ENCODE data around the gene ELAVL2. TPM values are rescaled to one million over a fixed set of nuclear protein-coding genes. Genes with fewer than 3 reads are reported as not detected.

Gene ELAVL2
- polyA plus RNA-seq, 6 donors from 2014 or later, result not detected

DNA sequence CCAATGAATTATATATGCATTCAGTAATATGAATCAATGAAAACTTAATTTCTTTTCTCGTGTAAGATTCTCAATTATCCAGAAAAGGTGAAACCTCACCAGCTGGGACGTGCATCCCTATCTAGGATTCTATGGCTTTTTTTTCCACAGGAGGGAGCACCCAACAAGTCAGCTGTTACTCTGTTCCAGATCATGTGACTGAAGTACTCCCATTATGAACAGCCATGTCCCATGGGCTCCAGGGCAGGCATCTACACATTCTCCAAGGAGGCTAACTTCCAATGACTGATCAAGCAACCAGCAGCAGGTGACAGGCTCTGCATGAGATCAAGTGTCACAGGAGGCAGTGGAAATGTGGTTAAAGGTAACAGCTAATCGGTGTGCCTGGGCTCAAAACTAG is 118.8 kb downstream of the ELAVL2 start:
- Mint-ChIP-seq H3K4me3 (no peak overlapping the region), H3K27me3 (no peaks in the 10 kb centered on the region), H3K36me3 (no peaks in the 10 kb centered on the region), H3K27ac (no peak overlapping the region), H3K9me3 (peaks cover 0 to 5% (median 0%) of the 10 kb centered on the region in 7 donors), H3K4me1 (no peaks in the 10 kb centered on the region)
- no peak for ATAC-seq (ENCODE audit: low read depth in 2 of 2)
- DNase-seq, result no peak

DNA sequence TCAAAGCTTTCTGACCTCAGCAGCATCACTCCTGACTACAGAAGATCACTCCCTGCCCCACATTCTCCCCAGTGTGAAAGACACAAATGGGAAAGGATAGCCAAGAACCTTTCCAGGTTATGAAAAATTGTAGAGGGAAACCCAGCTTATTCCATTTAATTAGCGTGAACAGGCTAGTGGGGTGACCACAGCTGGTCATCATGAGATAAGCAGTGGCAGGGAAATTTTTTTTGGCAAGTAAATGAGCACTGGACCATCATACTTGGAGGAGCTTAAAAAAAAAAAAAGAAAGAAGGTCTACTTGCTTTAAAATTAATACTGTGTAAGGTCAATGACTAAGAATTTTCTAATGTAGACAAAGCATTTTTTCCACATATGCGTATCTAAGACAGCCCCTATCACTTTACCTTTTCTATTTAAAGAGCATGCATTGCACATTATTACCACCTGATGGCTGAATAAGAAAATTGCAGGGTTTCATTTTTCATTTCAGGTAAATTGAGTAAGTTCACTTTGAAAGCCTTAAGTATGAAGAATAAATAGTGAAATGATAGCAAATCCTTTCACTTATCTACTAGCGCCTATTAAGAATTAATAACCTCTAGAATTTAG is 123.6 kb downstream of the ELAVL2 start:
- H3K4me3 Mint-ChIP-seq, result no peak overlapping the region
- no peaks in the 10 kb centered on the region for H3K4me1 Mint-ChIP-seq
- ATAC-seq (ENCODE audit: low read depth in 2 of 2), result no peak
- no peak for DNase-seq
- peak overlapping the region in 1 of 6 donors; percentile 56 for H3K27ac Mint-ChIP-seq
- no peaks in the 10 kb centered on the region for H3K27me3 Mint-ChIP-seq
- no peaks in the 10 kb centered on the region for H3K36me3 Mint-ChIP-seq
- peaks cover 0 to 3% (median 0%) of the 10 kb centered on the region in 7 donors for H3K9me3 Mint-ChIP-seq

DNA sequence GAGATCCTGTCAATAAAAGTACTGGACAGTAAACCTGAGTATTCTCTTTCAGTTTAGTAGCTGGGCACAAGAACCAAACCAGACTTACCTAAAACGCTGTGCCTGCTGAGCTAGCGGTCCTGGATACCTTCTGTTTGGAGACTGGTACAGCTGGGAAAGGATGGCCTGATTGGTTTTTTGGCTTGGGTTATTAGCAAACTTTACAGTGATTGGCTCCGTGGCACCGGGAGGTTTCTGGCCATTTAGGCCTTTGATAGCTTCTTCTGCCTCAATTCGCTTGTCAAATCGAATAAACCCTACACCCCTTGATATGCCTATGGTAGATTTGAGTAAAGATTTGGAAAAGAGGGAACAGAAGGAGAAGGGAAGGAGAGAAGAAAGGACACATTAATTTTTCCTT is 124.7 kb downstream of the ELAVL2 start:
- Mint-ChIP-seq H3K4me1 (no peaks in the 10 kb centered on the region), H3K4me3 (no peak overlapping the region), H3K36me3 (no peaks in the 10 kb centered on the region), H3K9me3 (peaks cover 0 to 3% (median 0%) of the 10 kb centered on the region in 7 donors), H3K27me3 (no peaks in the 10 kb centered on the region), H3K27ac (no peak overlapping the region)
- DNase-seq (no peak), ATAC-seq (ENCODE audit: low read depth in 2 of 2) (no peak)

DNA sequence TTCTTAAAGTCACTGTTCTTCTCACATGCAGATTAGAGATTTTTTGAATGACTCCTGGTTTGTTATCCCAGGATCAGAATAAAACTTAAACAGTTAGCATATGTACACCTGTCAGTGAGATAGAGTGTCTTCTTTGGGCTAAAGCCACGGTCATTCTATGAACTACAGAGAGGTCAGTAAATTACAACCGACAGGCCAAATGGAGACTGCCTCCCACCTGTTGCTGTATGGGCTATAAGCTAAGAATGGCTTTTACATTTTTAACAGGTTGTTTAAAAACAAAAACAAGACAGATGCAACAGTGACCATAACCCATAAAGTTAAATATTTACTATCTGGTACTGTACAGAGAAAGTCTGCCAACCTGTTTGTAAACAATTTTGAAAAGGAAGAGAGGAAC is 125.7 kb downstream of the ELAVL2 start:
- no peak overlapping the region for H3K27ac Mint-ChIP-seq
- H3K4me3 Mint-ChIP-seq, result no peak overlapping the region
- no peaks in the 10 kb centered on the region for H3K36me3 Mint-ChIP-seq
- H3K9me3 Mint-ChIP-seq, result peaks cover 0 to 5% (median 3%) of the 10 kb centered on the region in 7 donors
- H3K4me1 Mint-ChIP-seq, result no peaks in the 10 kb centered on the region
- no peaks in the 10 kb centered on the region for H3K27me3 Mint-ChIP-seq
- DNase-seq, result no peak
- no peak for ATAC-seq (ENCODE audit: low read depth in 2 of 2)

DNA sequence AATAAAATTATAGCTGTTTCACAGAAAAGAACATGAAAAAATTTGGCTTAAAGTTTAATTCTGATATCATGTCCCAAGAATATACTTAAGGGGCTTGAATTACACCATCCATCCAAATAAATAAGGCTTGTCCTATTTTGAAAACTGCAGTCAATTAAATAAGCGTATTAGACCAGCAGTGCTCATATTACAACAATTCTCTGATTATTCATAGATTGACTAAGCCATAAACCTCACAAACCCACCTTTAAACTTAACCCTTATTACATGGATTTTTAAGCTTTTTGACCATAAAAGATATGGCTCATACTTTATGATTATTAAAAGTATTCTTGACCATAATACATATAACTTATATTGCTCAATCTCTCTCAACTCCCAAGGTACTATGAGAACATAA is 127.9 kb downstream of the ELAVL2 start:
- no peak overlapping the region for H3K27ac Mint-ChIP-seq
- no peak for DNase-seq
- no peaks in the 10 kb centered on the region for H3K36me3 Mint-ChIP-seq
- peaks cover 0 to 5% (median 3%) of the 10 kb centered on the region in 7 donors for H3K9me3 Mint-ChIP-seq
- no peaks in the 10 kb centered on the region for H3K27me3 Mint-ChIP-seq
- ATAC-seq (ENCODE audit: low read depth in 2 of 2), result no peak
- H3K4me1 Mint-ChIP-seq, result no peaks in the 10 kb centered on the region
- H3K4me3 Mint-ChIP-seq, result no peak overlapping the region

DNA sequence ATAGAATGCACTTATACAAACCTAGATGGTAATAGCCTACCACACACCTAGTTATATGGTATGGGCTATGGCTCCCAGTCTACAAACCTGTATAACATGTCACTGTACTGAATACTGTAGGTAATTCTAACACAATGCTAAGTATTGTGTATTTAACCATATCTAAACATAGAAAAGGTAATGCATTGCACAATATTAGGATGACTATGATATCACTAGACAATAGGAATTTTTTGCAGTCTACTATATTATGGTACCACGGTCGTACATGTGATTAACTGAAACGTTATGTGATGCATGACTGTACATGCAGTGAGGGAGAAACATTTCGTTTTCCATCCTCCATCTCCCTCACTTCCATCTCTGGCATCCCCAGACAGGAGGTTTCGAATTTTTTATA is 130.5 kb downstream of the ELAVL2 start:
- no peaks in the 10 kb centered on the region for H3K36me3 Mint-ChIP-seq
- H3K27ac Mint-ChIP-seq, result no peak overlapping the region
- DNase-seq, result no peak
- H3K27me3 Mint-ChIP-seq, result no peaks in the 10 kb centered on the region
- no peak overlapping the region for H3K4me3 Mint-ChIP-seq
- peaks cover 0 to 4% (median 2%) of the 10 kb centered on the region in 7 donors for H3K9me3 Mint-ChIP-seq
- ATAC-seq (ENCODE audit: low read depth in 2 of 2), result no peak
- no peaks in the 10 kb centered on the region for H3K4me1 Mint-ChIP-seq

DNA sequence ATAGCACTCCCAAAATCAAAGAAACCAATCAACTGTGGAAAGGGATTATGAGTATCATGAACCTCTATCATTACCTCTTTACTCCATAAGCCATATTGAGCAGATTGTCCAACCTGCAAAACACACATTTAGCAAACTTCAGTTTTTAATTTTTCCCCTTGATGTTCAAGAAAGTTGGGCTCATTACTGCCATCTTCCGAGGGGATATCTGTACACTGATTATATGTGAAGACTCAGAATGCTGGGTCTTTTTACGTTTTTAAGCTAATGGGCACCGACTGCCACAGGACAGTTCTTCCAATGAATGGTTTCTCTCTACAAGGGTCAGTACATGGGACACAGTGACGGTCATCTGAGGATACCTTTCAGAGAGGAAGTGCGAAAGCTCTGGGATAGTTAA is 132.7 kb downstream of the ELAVL2 start:
- Mint-ChIP-seq H3K36me3 (no peaks in the 10 kb centered on the region), H3K4me3 (no peak overlapping the region), H3K27me3 (no peaks in the 10 kb centered on the region), H3K27ac (no peak overlapping the region), H3K9me3 (peaks cover 0 to 5% (median 2%) of the 10 kb centered on the region in 7 donors), H3K4me1 (no peaks in the 10 kb centered on the region)
- DNase-seq (no peak), ATAC-seq (ENCODE audit: low read depth in 2 of 2) (no peak)

DNA sequence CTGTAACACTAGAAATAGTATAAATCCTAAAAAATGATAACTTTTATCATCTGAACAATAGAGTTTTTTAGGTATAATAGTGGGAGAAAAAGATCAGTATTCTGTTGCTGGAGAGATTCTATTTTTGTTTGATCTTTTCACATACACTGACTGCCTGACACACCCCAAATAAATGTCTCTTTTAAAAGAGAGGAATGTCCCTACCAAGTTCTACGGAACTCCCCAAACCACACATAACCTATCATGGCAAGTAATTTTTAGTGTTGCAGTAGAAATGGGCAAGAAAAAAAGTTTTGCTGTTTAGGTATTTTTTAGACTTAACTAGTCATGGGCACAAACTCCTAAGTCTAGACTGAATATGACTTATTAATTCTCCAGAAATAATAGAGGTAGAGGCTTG is 139.1 kb downstream of the ELAVL2 start:
- no peaks in the 10 kb centered on the region for H3K36me3 Mint-ChIP-seq

DNA sequence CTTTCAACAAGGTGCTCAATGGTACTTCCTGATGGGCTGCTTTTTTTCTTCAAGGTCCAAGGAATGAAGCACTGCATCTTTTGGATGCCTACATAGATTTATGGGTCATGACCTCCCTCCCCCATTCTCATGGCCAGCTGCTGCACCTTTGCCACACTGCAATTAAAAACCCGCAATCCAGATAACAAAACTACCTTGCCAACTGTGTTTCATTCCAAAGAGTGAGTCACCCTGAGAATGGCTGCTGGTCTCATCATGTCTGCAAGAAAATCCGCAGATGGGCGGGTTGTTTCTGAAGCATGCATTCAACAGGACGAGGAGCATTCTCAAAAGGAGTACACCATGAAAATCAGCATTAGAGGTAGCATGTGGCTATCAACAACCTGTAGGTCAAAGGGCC is 139.8 kb downstream of the ELAVL2 start:
- no peak overlapping the region for H3K4me3 Mint-ChIP-seq
- no peak for ATAC-seq (ENCODE audit: low read depth in 2 of 2)
- no peak for DNase-seq
- H3K9me3 Mint-ChIP-seq, result peaks cover 0 to 17% (median 3%) of the 10 kb centered on the region in 7 donors
- no peaks in the 10 kb centered on the region for H3K36me3 Mint-ChIP-seq
- no peaks in the 10 kb centered on the region for H3K4me1 Mint-ChIP-seq
- H3K27ac Mint-ChIP-seq, result no peak overlapping the region
- H3K27me3 Mint-ChIP-seq, result no peaks in the 10 kb centered on the region

More for the DNA sequence above, 139.1 kb downstream of the ELAVL2 start:
- Mint-ChIP-seq H3K27me3 (no peaks in the 10 kb centered on the region), H3K4me1 (no peaks in the 10 kb centered on the region), H3K27ac (no peak overlapping the region), H3K4me3 (no peak overlapping the region), H3K9me3 (peaks cover 0 to 13% (median 3%) of the 10 kb centered on the region in 7 donors)
- no peak for ATAC-seq (ENCODE audit: low read depth in 2 of 2)
- DNase-seq, result no peak

DNA sequence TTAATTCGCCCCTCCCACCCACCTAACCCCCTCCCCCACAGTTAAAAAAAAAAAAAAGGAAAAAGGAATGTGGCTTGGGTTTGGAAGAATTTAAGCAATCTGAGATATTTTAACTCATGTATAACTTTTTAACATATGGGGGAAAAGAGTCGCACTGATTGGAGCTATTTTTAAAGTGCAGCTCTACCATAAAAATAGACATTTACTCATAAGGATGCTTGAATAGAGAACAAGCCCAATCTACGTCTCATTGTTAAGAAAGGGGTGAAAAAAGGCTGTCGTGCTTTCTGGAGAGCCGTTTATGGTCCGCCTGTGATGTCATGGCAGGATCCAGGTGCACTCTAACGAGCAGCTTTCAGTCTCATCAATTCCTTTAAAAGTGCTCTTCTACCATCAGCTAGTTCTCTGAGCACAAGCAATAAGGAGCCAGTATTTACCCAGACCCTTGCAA is 142.4 kb downstream of the ELAVL2 start:
- DNase-seq (no peak), ATAC-seq (ENCODE audit: low read depth in 2 of 2) (no peak)
- Mint-ChIP-seq H3K9me3 (peaks cover 0 to 18% (median 3%) of the 10 kb centered on the region in 7 donors), H3K27ac (no peak overlapping the region), H3K4me1 (no peaks in the 10 kb centered on the region), H3K4me3 (no peak overlapping the region), H3K36me3 (no peaks in the 10 kb centered on the region), H3K27me3 (no peaks in the 10 kb centered on the region)

DNA sequence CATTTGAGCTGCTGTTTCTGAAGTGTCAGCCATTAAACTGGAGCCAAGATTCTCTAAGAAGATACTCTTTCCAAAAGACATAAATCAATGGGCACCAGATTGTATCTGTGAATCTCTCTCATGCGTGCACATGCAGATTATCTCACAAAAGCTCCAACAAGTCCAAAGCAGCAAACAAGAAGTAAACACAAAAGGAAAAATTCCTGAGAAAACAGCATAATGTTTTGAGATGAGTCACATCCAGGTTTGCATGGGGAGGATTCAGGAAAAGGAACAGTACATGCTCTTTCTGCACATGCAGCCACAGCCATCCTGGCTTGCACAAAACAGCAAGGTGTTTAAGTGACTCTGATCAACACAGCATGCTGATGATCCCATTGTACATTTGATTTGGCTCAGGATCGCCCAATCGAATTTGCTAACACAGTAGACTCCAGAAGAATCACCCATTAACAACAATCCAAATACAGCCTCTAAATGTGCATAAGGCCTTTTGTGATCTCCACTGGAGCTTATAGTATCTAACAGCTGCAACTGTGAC is 143.1 kb downstream of the ELAVL2 start:
- ATAC-seq (ENCODE audit: low read depth in 2 of 2) (no peak), DNase-seq (no peak)
- Mint-ChIP-seq H3K9me3 (peaks cover 0 to 18% (median 3%) of the 10 kb centered on the region in 7 donors), H3K27ac (no peak overlapping the region), H3K4me3 (no peak overlapping the region), H3K27me3 (no peaks in the 10 kb centered on the region), H3K36me3 (no peaks in the 10 kb centered on the region), H3K4me1 (no peaks in the 10 kb centered on the region)

DNA sequence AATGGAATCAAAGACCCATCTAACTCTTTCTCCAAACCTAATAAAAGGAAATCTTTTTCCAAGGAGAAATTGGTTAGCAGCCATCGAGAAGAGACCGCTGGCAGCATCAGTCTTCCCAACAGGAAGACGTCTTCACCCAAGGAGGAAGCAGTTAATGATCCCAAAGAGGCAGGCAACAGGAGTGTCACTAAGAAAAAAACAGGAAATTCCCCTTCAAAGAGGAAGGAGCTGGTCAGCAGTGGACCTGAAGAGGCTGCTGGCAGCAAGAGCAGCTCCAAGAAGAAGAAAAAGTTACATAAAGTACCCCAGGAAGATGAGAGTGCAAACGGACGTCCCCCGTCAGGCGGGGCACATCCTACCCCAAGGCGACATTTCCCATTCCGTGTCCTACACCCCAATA is 143.7 kb downstream of the ELAVL2 start:
- peak overlapping the region in 1 of 6 donors; percentile 30 for H3K27ac Mint-ChIP-seq
- no peaks in the 10 kb centered on the region for H3K4me1 Mint-ChIP-seq
- H3K27me3 Mint-ChIP-seq, result no peaks in the 10 kb centered on the region
- ATAC-seq (ENCODE audit: low read depth in 2 of 2) (no peak), DNase-seq (no peak)
- H3K4me3 Mint-ChIP-seq, result no peak overlapping the region
- no peaks in the 10 kb centered on the region for H3K36me3 Mint-ChIP-seq
- peaks cover 0 to 15% (median 3%) of the 10 kb centered on the region in 7 donors for H3K9me3 Mint-ChIP-seq

DNA sequence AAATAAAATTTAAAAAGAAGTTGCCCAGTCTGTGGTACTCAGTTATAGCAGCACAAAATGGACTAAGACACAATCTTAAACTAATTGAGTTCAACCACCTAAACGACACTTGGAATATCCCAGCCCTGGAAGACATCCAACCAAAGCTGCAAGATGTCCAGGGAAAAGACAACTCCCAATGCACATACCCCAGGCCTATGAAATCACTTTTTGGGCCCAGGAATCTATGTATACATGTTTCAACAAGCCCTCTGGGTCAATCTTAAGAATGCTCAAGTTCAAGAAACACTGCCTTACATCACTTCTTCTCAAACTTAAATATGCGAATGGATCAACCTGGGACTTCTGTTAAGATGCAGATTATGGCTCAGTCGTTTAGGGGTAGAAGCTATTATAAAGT is 148.6 kb downstream of the ELAVL2 start:
- Mint-ChIP-seq H3K27ac (no peak overlapping the region), H3K9me3 (peaks cover 0 to 19% (median 3%) of the 10 kb centered on the region in 7 donors), H3K27me3 (no peaks in the 10 kb centered on the region), H3K36me3 (no peaks in the 10 kb centered on the region), H3K4me3 (no peak overlapping the region), H3K4me1 (no peaks in the 10 kb centered on the region)
- DNase-seq, result no peak
- ATAC-seq (ENCODE audit: low read depth in 2 of 2), result no peak

DNA sequence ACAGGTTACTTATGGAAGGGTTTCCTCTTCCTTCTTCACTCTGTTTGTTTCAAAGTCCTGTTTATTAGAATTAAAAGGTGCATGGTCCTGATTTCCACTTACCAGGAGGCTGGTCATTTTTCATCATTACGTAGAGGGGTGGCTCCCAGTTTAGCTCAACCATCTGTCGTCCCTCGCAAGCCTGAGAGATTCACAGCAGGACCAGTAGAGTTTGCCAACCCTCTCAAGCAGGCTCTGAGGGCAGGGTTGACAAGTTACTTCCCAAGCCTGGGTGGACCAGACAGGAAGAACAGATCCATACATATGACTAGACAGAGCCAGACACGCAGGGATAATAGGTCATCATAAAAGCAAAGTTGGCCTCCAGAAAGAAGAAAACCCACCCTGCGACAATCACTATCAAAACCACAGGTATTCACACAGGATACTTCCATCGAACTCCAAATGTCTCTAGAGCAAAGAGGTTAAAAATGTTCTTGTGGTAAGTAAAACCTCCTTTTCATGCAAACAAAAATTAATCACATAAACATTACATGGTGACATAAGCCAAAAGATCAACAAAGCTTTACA is 151.9 kb downstream of the ELAVL2 start:
- no peak overlapping the region for H3K27ac Mint-ChIP-seq
- ATAC-seq (ENCODE audit: low read depth in 2 of 2) (no peak), DNase-seq (no peak)
- H3K4me3 Mint-ChIP-seq, result no peak overlapping the region
- no peaks in the 10 kb centered on the region for H3K27me3 Mint-ChIP-seq
- H3K4me1 Mint-ChIP-seq, result no peaks in the 10 kb centered on the region
- H3K36me3 Mint-ChIP-seq, result no peaks in the 10 kb centered on the region
- peaks cover 0 to 9% (median 3%) of the 10 kb centered on the region in 7 donors for H3K9me3 Mint-ChIP-seq

Measured in naive B cell (primary cell).